HCT116 (cell line): ENCODE measurements around the gene NFASC. TPM values are rescaled to one million over a fixed set of nuclear protein-coding genes. Genes with fewer than 3 reads are reported as not detected.

Experiments used
- ATAC-seq: fragments of 200-7000 bp; cut with Tn5 transposase; 2 replicates; pipeline ENCODE4 v1.9.1; 2020; ENCODE audit warnings: mild to moderate bottlenecking, moderate library complexity
- BruUV-seq: library from RNA; stranded (reverse); fragments of 400-500 nt; replicated peaks from 2 replicates; lab custom pipeline; 2021; lab: Mats Ljungman, UMichigan
- CTCF ChIA-PET: fragments of 300-600 bp; sonication (Branson Sonifier 250); formaldehyde crosslinking; loops from one replicate; lab custom pipeline; 2021; ENCODE audit warnings: antibody characterized with exemption; lab: Charles Lee
- POLR2A ChIA-PET: fragments of 300-600, 350-600 bp; sonication (Branson Sonifier 250); formaldehyde crosslinking; loops from one replicate; lab custom pipeline; 2021; ENCODE audit warnings: antibody characterized with exemption; lab: Charles Lee
- RAD21 ChIA-PET, 2 experiments: fragments of 300-600 bp; sonication (Branson Sonifier 250); formaldehyde crosslinking; loops; one replicate each; lab custom pipeline; 2023; ENCODE audit warnings: low total read pairs in 2 of 2; ENCODE audit not compliant: uncharacterized antibody in 2 of 2, unreplicated experiment in 2 of 2, low non-redundant PET in 1 of 2; lab: Charles Lee
- DNase-seq: peaks from one replicate; pipeline ENCODE4 v3.0.0-alpha.2; 2010; ENCODE audit warnings: low read depth, low spot score
- H2AFZ ChIP-seq: fragments of 200-600 bp; shearing (Covaris generic), sonication (generic); 2 replicates; pipeline ENCODE4 v1.6.1; 2017; ENCODE audit warnings: low read depth, mixed run types, mixed read lengths, antibody characterized with exemption, low read length; ENCODE audit not compliant: poor library complexity, severe bottlenecking
- H3K27ac ChIP-seq: 2 replicates; pipeline ENCODE4 v1.5.1; 2012; ENCODE audit warnings: low read depth, low read length
- H3K27me3 ChIP-seq: fragments of 200-600 bp; sonication (generic); 2 replicates; pipeline ENCODE4 v1.6.1; 2016; ENCODE audit warnings: mixed run types, low read length, mixed read lengths; ENCODE audit not compliant: insufficient read depth
- H3K36me3 ChIP-seq, 2 experiments: fragments of 200-500 bp in 1 of 2; fragments of 200-600 bp in 1 of 2; sonication (Bioruptor generic) in 1 of 2; sonication (generic) in 1 of 2; 2 replicates each; pipeline versions ENCODE4 v1.5.1 to v1.6.1; 2014 to 2016; ENCODE audit warnings: low read length in 2 of 2, inconsistent platforms in 1 of 2, mixed read lengths in 1 of 2, mixed run types in 1 of 2; ENCODE audit not compliant: insufficient read depth in 2 of 2, control insufficient read depth in 1 of 2
- H3K4me1 ChIP-seq, 2 experiments: fragments of 200-600 bp in 1 of 2; sonication (generic) in 1 of 2; 2 replicates each; pipeline versions ENCODE4 v1.5.1 to v1.6.1; 2012 to 2017; ENCODE audit warnings: low read length in 2 of 2, inconsistent platforms in 1 of 2, mild to moderate bottlenecking in 1 of 2, mixed read lengths in 1 of 2, mixed run types in 1 of 2, moderate library complexity in 1 of 2; ENCODE audit not compliant: insufficient read depth in 2 of 2, control insufficient read depth in 1 of 2
- H3K4me2 ChIP-seq: fragments of 200-600 bp; sonication (generic); 2 replicates; pipeline ENCODE4 v1.6.1; 2017; ENCODE audit warnings: mixed run types, low read length, mixed read lengths
- H3K4me3 ChIP-seq, 2 experiments: fragments of 200-600 bp in 1 of 2; sonication (generic) in 1 of 2; replicated peaks in 1 of 2; 2 replicates each; pipeline ENCODE4 v1.5.1; 2011 to 2016; ENCODE audit warnings: low read length in 2 of 2, control low read depth in 1 of 2, low read depth in 1 of 2, mild to moderate bottlenecking in 1 of 2, mixed read lengths in 1 of 2, mixed run types in 1 of 2
- H3K79me2 ChIP-seq: fragments of 200-600 bp; sonication (generic); 2 replicates; pipeline ENCODE4 v1.6.1; 2017; ENCODE audit warnings: mild to moderate bottlenecking, mixed run types, low read length, moderate library complexity, mixed read lengths; ENCODE audit not compliant: insufficient read depth
- H3K9ac ChIP-seq: fragments of 200-600 bp; sonication (generic); 2 replicates; pipeline ENCODE4 v1.6.1; 2016; ENCODE audit warnings: low read length, mixed read lengths
- H3K9me2 ChIP-seq: fragments of 200-600 bp; sonication (generic), shearing (Covaris generic); 2 replicates; pipeline ENCODE4 v1.6.1; 2017; ENCODE audit warnings: mixed run types, mild to moderate bottlenecking, moderate library complexity; ENCODE audit not compliant: insufficient read depth
- H3K9me3 ChIP-seq, 2 experiments: fragments of 200-500 bp in 1 of 2; fragments of 200-600 bp in 1 of 2; sonication (Bioruptor generic) in 1 of 2; sonication (generic) in 1 of 2; 2 replicates each; pipeline ENCODE4 v1.6.1; 2014 to 2017; ENCODE audit warnings: low read length in 2 of 2, mixed read lengths in 2 of 2, inconsistent platforms in 1 of 2, low read depth in 1 of 2, mild to moderate bottlenecking in 1 of 2, mixed run types in 1 of 2, moderate library complexity in 1 of 2; ENCODE audit not compliant: control insufficient read depth in 1 of 2, insufficient read depth in 1 of 2
- H4K20me1 ChIP-seq: fragments of 200-600 bp; sonication (generic), shearing (Covaris generic); 2 replicates; pipeline ENCODE4 v1.6.1; 2017; ENCODE audit warnings: mixed run types, mild to moderate bottlenecking, moderate library complexity; ENCODE audit not compliant: insufficient read depth
- ATF3 ChIP-seq: IDR thresholded peaks from 2 replicates; pipeline ENCODE4 v1.6.1; 2012
- CEBPB ChIP-seq: IDR thresholded peaks from 2 replicates; pipeline ENCODE4 v1.6.1; 2012; ENCODE audit warnings: low read depth
- CTCF ChIP-seq, 3 experiments: fragments of 200-600 bp in 1 of 3; sonication (generic) in 1 of 3; IDR thresholded peaks in 2 of 3; conservative IDR thresholded peaks in 1 of 3; 2 replicates each; pipeline ENCODE4 v1.5.1; 2012 to 2017; ENCODE audit warnings: low read depth in 2 of 3, low read length in 2 of 3, antibody characterized with exemption in 1 of 3, borderline replicate concordance in 1 of 3, control low read depth in 1 of 3, mild to moderate bottlenecking in 1 of 3, mixed read lengths in 1 of 3, mixed run types in 1 of 3, moderate library complexity in 1 of 3; ENCODE audit not compliant: insufficient read depth in 1 of 3
- EGR1 ChIP-seq: IDR thresholded peaks from 2 replicates; pipeline ENCODE4 v1.6.1; 2012; ENCODE audit warnings: low read depth
- ELF1 ChIP-seq: IDR thresholded peaks from 2 replicates; pipeline ENCODE4 v1.6.1; 2012; ENCODE audit warnings: low read depth, borderline replicate concordance
- EZH2 ChIP-seq: fragments of 200-600 bp; sonication (generic); IDR thresholded peaks from 2 replicates; pipeline ENCODE4 v1.6.1; 2017; ENCODE audit warnings: antibody characterized with exemption, mixed run types
- EZH2phosphoT487 ChIP-seq: fragments of 200-600 bp; IDR thresholded peaks from 2 replicates; pipeline ENCODE4 v1.6.1; 2018; ENCODE audit warnings: antibody characterized with exemption, borderline replicate concordance
- FOSL1 ChIP-seq: IDR thresholded peaks from 2 replicates; pipeline ENCODE4 v1.6.1; 2012; ENCODE audit warnings: low read depth
- MAX ChIP-seq: IDR thresholded peaks from 2 replicates; pipeline ENCODE4 v1.6.1; 2012
- POLR2A ChIP-seq: IDR thresholded peaks from 2 replicates; pipeline ENCODE4 v1.7.0; 2011; ENCODE audit warnings: borderline replicate concordance; ENCODE audit not compliant: insufficient read depth, insufficient read length; ENCODE audit errors: extremely low read depth
- POLR2AphosphoS5 ChIP-seq: IDR thresholded peaks from 2 replicates; pipeline ENCODE4 v1.6.1; 2011; ENCODE audit warnings: mild to moderate bottlenecking, low read depth, low read length, moderate library complexity
- RAD21 ChIP-seq: IDR thresholded peaks from 2 replicates; pipeline ENCODE4 v1.6.1; 2012; ENCODE audit warnings: low read depth, mild to moderate bottlenecking
- REST ChIP-seq: IDR thresholded peaks from 2 replicates; pipeline ENCODE4 v1.6.1; 2012; ENCODE audit warnings: low read depth
- SIN3A ChIP-seq: IDR thresholded peaks from 2 replicates; pipeline ENCODE4 v1.6.1; 2012; ENCODE audit warnings: low read depth
- SP1 ChIP-seq: IDR thresholded peaks from 2 replicates; pipeline ENCODE4 v1.6.1; 2012; ENCODE audit warnings: low read depth
- SRF ChIP-seq: IDR thresholded peaks from 2 replicates; pipeline ENCODE4 v1.6.1; 2012; ENCODE audit warnings: low read depth
- YY1 ChIP-seq: IDR thresholded peaks from 2 replicates; pipeline ENCODE4 v1.6.1; 2011; ENCODE audit warnings: low read length, low read depth, moderate library complexity, mild to moderate bottlenecking; ENCODE audit not compliant: insufficient replicate concordance; ENCODE audit errors: extremely low read depth
- ZNF274 ChIP-seq: fragments of 200-500 bp; sonication (Bioruptor generic); IDR thresholded peaks from 2 replicates; pipeline ENCODE4 v1.6.1; 2014; ENCODE audit warnings: mild to moderate bottlenecking, low read depth, low read length, inconsistent platforms
- intact Hi-C: fragments of 100-400 bp; cut with micrococcal nuclease; formaldehyde crosslinking; loops from 2 replicates; pipeline ENCODE4 v1.10.0; 2022
- total RNA-seq: library from RNA; stranded (reverse); gene quantifications from one replicate; pipeline ENCODE4 v1.2.1, GENCODE V29; 2021; ENCODE audit not compliant: unreplicated experiment

Gene NFASC
- total RNA-seq, 1 experiment from 2014 or later = 0.57 TPM

DNA sequence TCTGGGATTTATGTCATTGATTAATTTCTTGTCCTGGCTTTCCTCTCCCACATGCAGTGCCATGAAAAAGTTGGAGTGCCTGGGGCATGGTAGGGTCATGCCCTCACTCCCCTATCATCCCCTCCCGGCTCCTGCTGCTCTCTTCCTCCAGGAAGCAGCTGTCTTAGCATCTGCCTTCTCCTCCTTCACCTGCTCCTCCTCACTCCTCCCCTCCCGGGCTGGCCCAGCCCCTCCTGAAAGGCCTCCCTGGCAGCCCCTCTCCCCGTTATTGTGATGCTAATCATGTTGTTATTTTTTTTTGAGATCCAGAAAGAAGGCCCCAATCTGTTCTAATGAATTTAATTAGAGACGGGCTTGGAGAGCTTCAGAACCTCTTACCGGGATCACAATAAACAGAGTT lies 36.3 kb upstream of the NFASC start (continued):
- TF ChIP-seq CTCF (IDR thresholded peaks at IDR 0.05 in 2 of 3, conservative IDR thresholded peaks at IDR 0.05 in 1 of 3; ENCODE audit: borderline replicate concordance in 1 of 3, insufficient read depth in 1 of 3, low read depth in 2 of 3, low read length in 2 of 3) (no peak), MAX (no peak), POLR2AphosphoS5 (no peak), POLR2A (no peak), RAD21 (no peak)

DNA sequence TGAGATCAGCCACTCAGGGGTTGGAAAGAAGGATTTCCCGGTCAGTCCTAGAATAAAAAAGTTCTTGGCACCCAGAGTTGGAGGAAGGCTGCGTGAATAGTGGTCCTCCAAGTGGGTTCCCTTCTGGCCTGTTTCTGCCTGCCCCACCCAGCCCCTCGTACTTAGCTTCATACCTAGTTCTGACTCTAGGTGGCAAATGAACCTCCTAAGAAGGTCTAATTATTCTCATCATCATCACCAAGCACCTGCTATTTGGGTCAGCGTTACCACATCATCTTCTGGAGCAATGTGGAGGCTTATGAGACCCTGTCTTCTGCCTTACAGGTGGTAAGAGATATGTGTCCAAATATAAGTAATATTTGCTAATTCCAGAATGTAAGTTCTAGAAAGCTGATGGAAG lies 35.9 kb upstream of the NFASC start:
- intact Hi-C loops = no loop called here
- Histone ChIP-seq H2AFZ (no peak overlapping the region), H3K4me2 (no peak overlapping the region), H3K27me3 (peaks cover 36% of the 10 kb centered on the region), H3K4me3 (no peak overlapping the region), H3K36me3 (no peaks in the 10 kb centered on the region), H3K79me2 (no peaks in the 10 kb centered on the region), H3K9ac (no peak overlapping the region), H3K9me2 (no peaks in the 10 kb centered on the region), H3K9me3 (no peaks in the 10 kb centered on the region), H3K4me1 (no peaks in the 10 kb centered on the region), H3K27ac (no peak overlapping the region), H4K20me1 (no peaks in the 10 kb centered on the region)
- DNase-seq (no peak), ATAC-seq (no peak)
- ChIA-PET CTCF (interaction anchor here (1.3 kb wide), 1 partner anchor 28 kb away, joined by 3 read pairs; no protein-coding TSS in a partner anchor), POLR2A (no interaction called here), RAD21 (no interaction called here)
- TF ChIP-seq CEBPB (no peak), REST (no peak), YY1 (no peak), FOSL1 (no peak), SRF (no peak), SP1 (no peak), POLR2AphosphoS5 (no peak), SIN3A (no peak), EZH2 (no peak), ZNF274 (no peak), RAD21 (no peak), EZH2phosphoT487 (no peak), ATF3 (no peak), ELF1 (no peak), EGR1 (no peak), CTCF (IDR thresholded peaks at IDR 0.05 in 2 of 3, conservative IDR thresholded peaks at IDR 0.05 in 1 of 3; ENCODE audit: borderline replicate concordance in 1 of 3, insufficient read depth in 1 of 3, low read depth in 2 of 3, low read length in 2 of 3) (no peak)
- BruUV-seq = no TSS peak
